ENCODE results near the gene CLN6.
"Not testable (repeated sequence)": the region's sequence is repeated elsewhere in the genome, so short reads cannot be mapped to it uniquely, and the experiment has no call there.

CLN6 gene

DNA sequence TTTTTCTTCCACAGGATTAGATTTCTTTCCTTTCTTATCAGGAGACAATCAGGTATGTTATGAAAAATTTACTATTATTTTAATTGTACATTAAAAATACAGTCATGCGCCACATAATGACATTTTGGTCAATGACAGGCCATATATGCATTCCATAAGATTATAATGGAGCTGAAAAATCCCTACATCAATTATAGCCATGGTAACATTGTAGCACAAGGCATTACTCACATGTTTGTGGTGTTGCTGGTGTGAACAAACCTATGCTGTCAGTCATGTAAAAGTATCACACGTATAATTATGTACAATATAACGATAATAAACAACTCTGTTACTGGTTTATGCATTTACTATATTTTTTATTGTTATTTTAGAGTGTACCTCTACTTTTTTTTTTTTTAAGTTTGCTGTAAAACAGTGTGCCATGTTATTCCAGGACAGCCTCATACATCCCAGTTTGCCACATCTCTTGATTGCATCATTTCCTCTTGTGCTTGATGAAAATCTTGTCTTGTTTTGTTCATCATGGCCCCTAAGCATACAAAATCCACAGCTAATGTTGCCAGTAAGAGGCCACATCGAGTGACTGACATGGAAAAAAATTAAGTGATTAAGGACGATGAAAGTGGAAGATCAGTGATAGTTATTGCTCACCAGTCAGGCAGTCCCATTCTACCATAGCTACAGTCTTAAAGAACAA, 45.8 kb downstream of the CLN6 start:
- H3K27me3 Mint-ChIP-seq (ENCODE audit: low read depth, poor library complexity), result no peaks in the 10 kb centered on the region
- H3K27ac Mint-ChIP-seq, result no peak overlapping the region

DNA sequence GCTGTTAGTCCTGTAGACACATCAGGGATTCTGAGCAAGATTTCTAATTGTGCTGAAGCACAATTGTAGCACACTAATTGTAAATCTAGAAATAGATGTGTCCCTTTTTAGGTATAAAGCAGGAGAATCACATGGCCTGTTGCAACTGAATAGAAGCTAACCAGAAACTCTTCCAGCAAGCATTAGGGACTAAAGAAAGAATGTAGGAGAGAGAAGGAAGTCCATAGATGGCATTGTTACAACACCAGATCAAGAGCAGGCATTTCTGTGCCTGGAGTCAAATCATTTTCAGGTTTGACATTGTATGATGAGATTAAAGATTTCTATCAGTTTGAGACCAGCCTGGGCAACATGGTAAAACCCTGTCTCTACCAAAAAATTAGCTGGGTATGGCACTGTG, 51.8 kb downstream of the CLN6 start:
- TF ChIP-seq, protein P1, sequence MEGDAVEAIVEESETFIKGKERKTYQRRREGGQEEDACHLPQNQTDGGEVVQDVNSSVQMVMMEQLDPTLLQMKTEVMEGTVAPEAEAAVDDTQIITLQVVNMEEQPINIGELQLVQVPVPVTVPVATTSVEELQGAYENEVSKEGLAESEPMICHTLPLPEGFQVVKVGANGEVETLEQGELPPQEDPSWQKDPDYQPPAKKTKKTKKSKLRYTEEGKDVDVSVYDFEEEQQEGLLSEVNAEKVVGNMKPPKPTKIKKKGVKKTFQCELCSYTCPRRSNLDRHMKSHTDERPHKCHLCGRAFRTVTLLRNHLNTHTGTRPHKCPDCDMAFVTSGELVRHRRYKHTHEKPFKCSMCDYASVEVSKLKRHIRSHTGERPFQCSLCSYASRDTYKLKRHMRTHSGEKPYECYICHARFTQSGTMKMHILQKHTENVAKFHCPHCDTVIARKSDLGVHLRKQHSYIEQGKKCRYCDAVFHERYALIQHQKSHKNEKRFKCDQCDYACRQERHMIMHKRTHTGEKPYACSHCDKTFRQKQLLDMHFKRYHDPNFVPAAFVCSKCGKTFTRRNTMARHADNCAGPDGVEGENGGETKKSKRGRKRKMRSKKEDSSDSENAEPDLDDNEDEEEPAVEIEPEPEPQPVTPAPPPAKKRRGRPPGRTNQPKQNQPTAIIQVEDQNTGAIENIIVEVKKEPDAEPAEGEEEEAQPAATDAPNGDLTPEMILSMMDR (IDR thresholded peaks at IDR 0.05), result no peak
- Mint-ChIP-seq H3K27ac (no peak overlapping the region), H3K4me3 (no peak overlapping the region), H3K27me3 (ENCODE audit: low read depth, poor library complexity) (no peaks in the 10 kb centered on the region), H3K4me1 (no peaks in the 10 kb centered on the region), H3K9me3 (no peaks in the 10 kb centered on the region), H3K36me3 (ENCODE audit: low read depth) (peaks cover 69% of the 10 kb centered on the region)
- DNase-seq, result no peak

More for the DNA sequence above, 45.8 kb downstream of the CLN6 start:
- Mint-ChIP-seq H3K36me3 (ENCODE audit: low read depth) (peaks cover 75% of the 10 kb centered on the region), H3K4me3 (no peak overlapping the region), H3K4me1 (no peaks in the 10 kb centered on the region), H3K9me3 (no peaks in the 10 kb centered on the region)
- TF ChIP-seq, protein P1 (IDR thresholded peaks at IDR 0.05), result no peak
- no peak for DNase-seq

DNA sequence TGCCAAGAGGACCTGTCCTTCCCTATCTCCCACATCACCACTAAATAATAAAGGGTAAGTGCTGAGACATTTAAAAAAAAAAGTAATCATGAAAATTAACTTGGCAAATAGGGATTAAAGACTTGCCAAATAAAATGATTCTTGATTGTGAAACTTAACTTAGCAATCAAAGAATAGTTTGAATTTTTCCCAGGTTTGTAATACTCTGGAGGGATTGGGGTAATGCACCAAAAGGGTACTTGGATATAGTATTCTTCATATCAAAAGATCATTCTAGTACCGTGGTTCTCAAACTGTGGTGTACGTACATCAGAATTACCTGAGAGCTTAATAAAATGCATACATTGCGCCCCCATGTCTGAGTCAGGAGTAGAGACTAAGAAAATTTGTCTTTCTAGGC, 52.9 kb downstream of the CLN6 start:
- Mint-ChIP-seq H3K4me3 (no peak overlapping the region), H3K27me3 (ENCODE audit: low read depth, poor library complexity) (no peaks in the 10 kb centered on the region), H3K9me3 (no peaks in the 10 kb centered on the region), H3K27ac (no peak overlapping the region), H3K36me3 (ENCODE audit: low read depth) (peaks cover 69% of the 10 kb centered on the region), H3K4me1 (no peaks in the 10 kb centered on the region)
- TF ChIP-seq, protein P1 (IDR thresholded peaks at IDR 0.05), result no peak
- DNase-seq, result no peak

DNA sequence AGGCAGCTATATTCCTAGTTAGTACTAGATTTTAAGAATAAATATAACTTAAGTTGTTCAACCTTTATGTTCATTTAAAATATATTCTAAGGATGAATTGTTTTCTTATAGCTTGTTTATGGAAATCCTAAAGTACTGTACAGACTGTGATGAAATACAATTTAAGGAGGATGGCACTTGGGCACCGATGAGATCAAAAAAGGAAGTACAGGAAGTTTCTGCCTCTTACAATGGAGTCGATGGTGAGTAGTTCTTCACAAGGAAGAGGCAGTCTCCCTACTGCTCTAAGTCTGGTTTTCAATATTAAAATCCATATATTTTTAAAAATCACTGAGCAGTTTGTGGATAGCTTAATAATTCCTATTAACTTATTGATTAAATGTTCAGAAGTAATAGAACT, 54.0 kb downstream of the CLN6 start:
- no peak overlapping the region for H3K27ac Mint-ChIP-seq
- DNase-seq, result no peak
- TF ChIP-seq, protein P1 (IDR thresholded peaks at IDR 0.05), result no peak
- no peaks in the 10 kb centered on the region for H3K4me1 Mint-ChIP-seq
- no peak overlapping the region for H3K4me3 Mint-ChIP-seq
- H3K9me3 Mint-ChIP-seq, result no peaks in the 10 kb centered on the region
- peaks cover 69% of the 10 kb centered on the region for H3K36me3 Mint-ChIP-seq (ENCODE audit: low read depth)
- no peaks in the 10 kb centered on the region for H3K27me3 Mint-ChIP-seq (ENCODE audit: low read depth, poor library complexity)

DNA sequence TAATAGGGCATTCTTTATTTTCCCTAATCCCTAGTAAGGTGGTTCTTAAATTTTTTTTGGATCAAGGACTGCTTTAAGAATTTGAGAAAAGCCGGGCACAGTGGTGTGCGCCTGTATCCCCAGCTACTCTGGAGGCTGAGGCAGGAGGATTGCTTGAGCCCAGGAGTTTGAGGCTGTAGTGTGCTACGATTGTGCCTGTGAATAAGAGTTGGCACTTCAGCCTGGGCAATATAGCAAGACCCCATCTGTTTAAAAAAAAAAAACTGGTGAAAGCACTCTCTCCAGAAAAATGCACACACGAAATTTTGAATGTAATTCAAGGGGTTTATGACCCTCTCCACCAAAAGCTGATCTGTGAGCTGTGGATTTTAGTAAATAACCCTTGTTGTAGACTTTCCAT, 56.4 kb downstream of the CLN6 start:
- TF ChIP-seq, protein P1 (IDR thresholded peaks at IDR 0.05), result no peak
- Mint-ChIP-seq H3K9me3 (no peaks in the 10 kb centered on the region), H3K27ac (no peak overlapping the region), H3K4me3 (no peak overlapping the region), H3K4me1 (no peaks in the 10 kb centered on the region), H3K36me3 (ENCODE audit: low read depth) (peaks cover 57% of the 10 kb centered on the region), H3K27me3 (ENCODE audit: low read depth, poor library complexity) (no peaks in the 10 kb centered on the region)
- no peak for DNase-seq

DNA sequence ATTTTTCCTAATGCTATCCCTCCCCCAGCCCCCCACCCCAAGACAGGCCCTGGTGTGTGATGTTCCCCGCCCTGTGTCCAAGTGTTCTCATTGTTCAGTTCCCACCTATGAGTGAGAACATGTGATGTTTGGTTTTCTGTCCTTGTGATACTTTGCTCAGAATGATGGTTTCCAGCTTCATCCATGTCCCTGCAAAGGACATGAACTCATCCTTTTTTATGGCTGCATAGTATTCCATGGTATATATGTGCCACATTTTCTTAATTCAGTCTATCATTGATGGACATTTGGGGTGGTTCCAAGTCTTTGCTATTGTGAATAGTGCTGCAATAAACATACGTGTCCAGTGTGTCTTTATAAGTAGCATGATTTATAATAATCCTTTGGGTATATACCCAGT, 57.5 kb downstream of the CLN6 start:
- peaks cover 52% of the 10 kb centered on the region for H3K36me3 Mint-ChIP-seq (ENCODE audit: low read depth)
- not testable (repeated sequence) for DNase-seq; H3K4me1 Mint-ChIP-seq; H3K27me3 Mint-ChIP-seq (ENCODE audit: low read depth, poor library complexity); H3K9me3 Mint-ChIP-seq; H3K27ac Mint-ChIP-seq; H3K4me3 Mint-ChIP-seq

Data from nephron progenitor cell (in vitro differentiated cells).